GM12878 (cell line): Measurements from ENCODE around the gene C12orf43. TPM values are rescaled to one million over a fixed set of nuclear protein-coding genes. Genes with fewer than 3 reads are reported as not detected.

Experiments
- ATAC-seq: fragments of 200-7000 bp; cut with Tn5 transposase; 3 replicates; pipeline ENCODE4 v1.9.1; 2020; ENCODE audit warnings: mild to moderate bottlenecking, moderate library complexity
- BruUV-seq: library from RNA; stranded (reverse); fragments of 400-500 nt; replicated peaks from 2 replicates; lab custom pipeline; 2021; lab: Mats Ljungman, UMichigan
- CTCF ChIA-PET: fragments of 300-600 bp; sonication (Branson Sonifier 250); formaldehyde crosslinking; extraction: SDS; loops from one replicate; lab custom pipeline; 2021; ENCODE audit warnings: inconsistent platforms; lab: Yijun Ruan, JAX
- POLR2A ChIA-PET: fragments of 350-600 bp; formaldehyde crosslinking; extraction: SDS; loops from one replicate; lab custom pipeline; 2021; ENCODE audit warnings: inconsistent platforms; lab: Charles Lee
- RAD21 ChIA-PET: fragments of 300-600 bp; sonication (Branson Sonifier 250); formaldehyde crosslinking; loops from one replicate; lab custom pipeline; 2023; ENCODE audit warnings: antibody characterized with exemption; ENCODE audit not compliant: unreplicated experiment; lab: Charles Lee
- SMC1A ChIA-PET: fragments of 300-600 bp; sonication (Branson Sonifier 250); formaldehyde crosslinking; loops from one replicate; lab custom pipeline; 2023; ENCODE audit not compliant: unreplicated experiment, uncharacterized antibody; lab: Charles Lee
- DNase-seq: peaks from one replicate; pipeline ENCODE4 v3.0.0-alpha.2; 2011; ENCODE audit warnings: low read depth, low spot score
- FAIRE-seq: peaks from 3 replicates; lab custom pipeline; 2011; peaks lifted over from hg19 to GRCh38; lab: Jason Lieb, UNC
- H2AFZ ChIP-seq: 2 replicates; pipeline ENCODE4 v1.6.0; 2011; ENCODE audit warnings: low read depth, low read length, control low read depth; ENCODE audit not compliant: control insufficient read depth
- H3K27ac ChIP-seq: 2 replicates; pipeline ENCODE4 v1.5.1; 2011; ENCODE audit warnings: control low read depth; ENCODE audit not compliant: control insufficient read depth, insufficient read depth
- H3K27me3 ChIP-seq, 2 experiments: replicated peaks in 1 of 2; 2 replicates each; pipeline versions ENCODE4 v1.6.0 to v1.6.1; 2011; ENCODE audit warnings: low read length in 1 of 2; ENCODE audit not compliant: control insufficient read depth in 2 of 2, insufficient read depth in 2 of 2
- H3K36me3 ChIP-seq, 2 experiments: 2 replicates each; pipeline ENCODE4 v1.5.1; 2011; ENCODE audit warnings: low read length in 1 of 2; ENCODE audit not compliant: control insufficient read depth in 2 of 2, insufficient read depth in 2 of 2
- H3K4me1 ChIP-seq: 2 replicates; pipeline ENCODE4 v1.6.1; 2011; ENCODE audit warnings: mild to moderate bottlenecking, low read length, moderate library complexity, mixed read lengths; ENCODE audit not compliant: control insufficient read depth, insufficient read depth
- H3K4me2 ChIP-seq: 2 replicates; pipeline ENCODE4 v1.6.0; 2011; ENCODE audit warnings: control low read depth; ENCODE audit not compliant: control insufficient read depth, insufficient read depth
- H3K4me3 ChIP-seq: fragments of 200-600 bp; sonication (generic); 2 replicates; pipeline ENCODE4 v1.5.1; 2016
- H3K79me2 ChIP-seq: 2 replicates; pipeline ENCODE4 v1.6.0; 2011; ENCODE audit warnings: low read length; ENCODE audit not compliant: control insufficient read depth, insufficient read depth
- H3K9ac ChIP-seq: 2 replicates; pipeline ENCODE4 v1.8.0; 2011; ENCODE audit warnings: low read length, control low read depth, mixed read lengths; ENCODE audit not compliant: control insufficient read depth, insufficient read depth
- H3K9me3 ChIP-seq: replicated peaks from 3 replicates; pipeline ENCODE4 v1.5.1; 2011; ENCODE audit warnings: mild to moderate bottlenecking, low read length; ENCODE audit not compliant: control insufficient read depth, insufficient read depth
- H4K20me1 ChIP-seq: 2 replicates; pipeline ENCODE4 v1.6.0; 2011; ENCODE audit not compliant: control insufficient read depth, insufficient read depth
- GABPA ChIP-seq: IDR thresholded peaks from 2 replicates; pipeline ENCODE4 v1.6.1; 2014; ENCODE audit warnings: antibody characterized with exemption, low read depth, mild to moderate bottlenecking, inconsistent platforms
- KDM1A ChIP-seq: fragments of 200-600 bp; sonication (generic); IDR thresholded peaks from 2 replicates; pipeline ENCODE4 v1.6.1; 2016; ENCODE audit warnings: borderline replicate concordance
- NBN ChIP-seq: fragments of 450-650 bp; IDR thresholded peaks from 2 replicates; pipeline ENCODE4 v1.6.1; 2016
- RAD21 ChIP-seq: IDR thresholded peaks from 2 replicates; pipeline ENCODE4 v1.6.1; 2011; ENCODE audit warnings: mild to moderate bottlenecking, low read depth, low read length, moderate library complexity; ENCODE audit not compliant: insufficient read depth
- YY1 ChIP-seq: IDR thresholded peaks from 2 replicates; pipeline ENCODE4 v1.6.1; 2011; ENCODE audit warnings: low read depth, mild to moderate bottlenecking, low read length
- ZNF207 ChIP-seq: fragments of 450-650 bp; IDR thresholded peaks from 2 replicates; pipeline ENCODE4 v1.6.1; 2014; ENCODE audit warnings: antibody characterized with exemption, mild to moderate bottlenecking, borderline replicate concordance
- WGBS: methylation state at CpG from one replicate; pipeline ENCODE4 v1.1.6; 2016; ENCODE audit warnings: low lambda C conversion rate; ENCODE audit not compliant: insufficient replicate concordance, insufficient coverage; ENCODE audit errors: missing lambda C conversion rate; 5-methylcytosine and 5-hydroxymethylcytosine counted together
- in situ Hi-C: fragments of 300-500 bp; cut with MboI; formaldehyde crosslinking; loops from 9 replicates; pipeline ENCODE4 v1.14.3; 2018; ENCODE audit warnings: mixed read lengths
- intact Hi-C: fragments of 100-400 bp; cut with micrococcal nuclease; formaldehyde crosslinking; loops from one replicate; pipeline ENCODE4 v1.14.2; 2022; ENCODE audit not compliant: unreplicated experiment
- polyA plus RNA-seq, 11 experiments: library from polyadenylated mRNA; depleted of rRNA in 4 of 11; unstranded in 6 of 11; stranded (reverse) in 5 of 11; fragments of >200 nt; fragmentation: Nextera tagmentation in 4 of 11; fragmentation: Illumina TruSeq in 1 of 11; extraction: Ambion mirVana in 4 of 11; extraction: Trizol in 1 of 11; gene quantifications; 1 replicate in 1 of 11; 2 replicates in 10 of 11; pipeline versions ENCODE4 v1.2.1 to v1.2.3, GENCODE V29; 2011 to 2016; ENCODE audit warnings: inconsistent platforms in 2 of 11, missing spikeins in 2 of 11, low read depth in 1 of 11
- total RNA-seq, 4 experiments: library from RNA; depleted of rRNA in 3 of 4; stranded (reverse); fragments of >200 nt in 3 of 4; fragmentation: Illumina TruSeq in 1 of 4; extraction: Trizol in 1 of 4; gene quantifications; 2 replicates each; pipeline versions ENCODE4 v1.2.1 to v1.2.3, GENCODE V29; 2013 to 2021
- TF ChIP-seq, protein P1 (sequence below), 3 experiments: IDR thresholded peaks in 2 of 3; conservative IDR thresholded peaks in 1 of 3; 2 replicates each; pipeline ENCODE4 v1.5.1; 2011; ENCODE audit warnings: low read depth in 3 of 3, low read length in 3 of 3, mild to moderate bottlenecking in 3 of 3, control low read depth in 2 of 3, moderate library complexity in 2 of 3, inconsistent platforms in 1 of 3, mixed read lengths in 1 of 3; ENCODE audit not compliant: control insufficient read depth in 2 of 3, insufficient read depth in 1 of 3; ENCODE audit errors: extremely low read depth in 1 of 3

C12orf43 gene
- total and polyA plus RNA-seq, 10 of the 15 experiments (the other 5 are each of a cell fraction or from before 2014, with no cell fraction given): 7.5 to 30.8 (median 21.3) TPM

DNA sequence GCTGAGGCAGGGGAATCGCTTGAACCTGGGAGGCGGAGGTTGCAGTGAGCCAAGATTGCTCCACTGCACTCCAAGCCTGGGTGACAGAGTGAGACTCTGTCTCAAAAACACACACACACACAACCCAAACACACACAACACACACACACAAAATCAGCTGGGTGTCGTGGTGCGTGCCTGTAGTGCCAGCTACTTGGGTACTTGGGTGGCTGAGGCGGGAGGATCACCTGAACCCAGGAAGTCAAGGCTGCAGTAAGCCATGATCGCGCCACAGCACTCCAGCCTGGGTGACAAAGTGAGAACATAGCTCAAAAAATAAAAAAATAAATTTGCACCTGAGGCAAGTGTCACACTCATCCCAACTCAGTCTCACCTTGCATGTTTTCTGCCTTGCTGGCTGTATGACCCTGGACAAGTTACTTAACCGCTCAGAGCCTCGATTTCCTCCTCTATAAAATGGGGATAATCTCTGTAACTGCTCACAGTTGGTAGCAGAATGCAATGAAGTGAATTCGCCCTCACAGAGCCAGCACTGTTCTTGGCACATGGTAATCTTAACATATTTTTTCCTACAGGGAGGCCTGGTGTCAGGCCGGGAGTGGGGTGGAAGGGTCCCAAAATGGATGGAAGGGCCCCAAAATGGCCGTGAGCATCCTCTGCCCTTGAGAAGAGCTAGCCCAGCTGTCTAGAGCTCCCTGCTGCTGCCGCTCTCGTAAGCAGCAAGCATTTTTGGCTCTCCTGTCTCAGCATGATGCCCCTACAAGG lies 38.6 kb downstream of the C12orf43 start:
- H3K4me2 ChIP-seq: no peak overlapping the region
- ChIA-PET CTCF (interaction anchor here (0.6 to 0.9 kb wide), 4 partner anchors 32 to 1532 kb away, joined by 3 to 4 read pairs (median 3); no protein-coding TSS in a partner anchor), POLR2A (interaction anchor here (0.6 kb wide), 1 partner anchor 335 kb away, joined by 3 read pairs; no protein-coding TSS in a partner anchor), RAD21 (interaction anchor here (1.0 kb wide), 1 partner anchor 246 kb away, joined by 5 read pairs; no protein-coding TSS in a partner anchor), SMC1A (no interaction called here)
- in situ Hi-C loops (no loop called here), intact Hi-C loops (no loop called here)
- FAIRE-seq: peak; percentile 62
- no peaks in the 10 kb centered on the region for H3K4me1 ChIP-seq
- no peaks in the 10 kb centered on the region for H3K9me3 ChIP-seq
- ATAC-seq: no peak
- H3K27ac ChIP-seq: no peak overlapping the region
- no peaks in the 10 kb centered on the region for H3K79me2 ChIP-seq
- WGBS: 46% methylated on average over 14 of the region's 14 CpGs
- no peak for DNase-seq
- H3K4me3 ChIP-seq: no peak overlapping the region
- H2AFZ ChIP-seq: no peak overlapping the region
- no peak overlapping the region for H3K9ac ChIP-seq
- no peaks in the 10 kb centered on the region for H4K20me1 ChIP-seq
- no peaks in the 10 kb centered on the region for H3K27me3 ChIP-seq
- no TSS peak for BruUV-seq
- no peak for TF ChIP-seq RAD21
- TF ChIP-seq GABPA: no peak
- TF ChIP-seq ZNF207: no peak
- no peak for TF ChIP-seq KDM1A
- TF ChIP-seq YY1: 0 out of 2 replicates have a peak, but pooled peaks have one; percentile 18
- TF ChIP-seq NBN: no peak
- TF ChIP-seq, protein P1, sequence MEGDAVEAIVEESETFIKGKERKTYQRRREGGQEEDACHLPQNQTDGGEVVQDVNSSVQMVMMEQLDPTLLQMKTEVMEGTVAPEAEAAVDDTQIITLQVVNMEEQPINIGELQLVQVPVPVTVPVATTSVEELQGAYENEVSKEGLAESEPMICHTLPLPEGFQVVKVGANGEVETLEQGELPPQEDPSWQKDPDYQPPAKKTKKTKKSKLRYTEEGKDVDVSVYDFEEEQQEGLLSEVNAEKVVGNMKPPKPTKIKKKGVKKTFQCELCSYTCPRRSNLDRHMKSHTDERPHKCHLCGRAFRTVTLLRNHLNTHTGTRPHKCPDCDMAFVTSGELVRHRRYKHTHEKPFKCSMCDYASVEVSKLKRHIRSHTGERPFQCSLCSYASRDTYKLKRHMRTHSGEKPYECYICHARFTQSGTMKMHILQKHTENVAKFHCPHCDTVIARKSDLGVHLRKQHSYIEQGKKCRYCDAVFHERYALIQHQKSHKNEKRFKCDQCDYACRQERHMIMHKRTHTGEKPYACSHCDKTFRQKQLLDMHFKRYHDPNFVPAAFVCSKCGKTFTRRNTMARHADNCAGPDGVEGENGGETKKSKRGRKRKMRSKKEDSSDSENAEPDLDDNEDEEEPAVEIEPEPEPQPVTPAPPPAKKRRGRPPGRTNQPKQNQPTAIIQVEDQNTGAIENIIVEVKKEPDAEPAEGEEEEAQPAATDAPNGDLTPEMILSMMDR (IDR thresholded peaks at IDR 0.05 in 2 of 3, conservative IDR thresholded peaks at IDR 0.05 in 1 of 3; ENCODE audit: control insufficient read depth in 2 of 3, extremely low read depth in 1 of 3, insufficient read depth in 1 of 3, low read depth in 3 of 3, low read length in 3 of 3): no peak
- H3K36me3 ChIP-seq: no peaks in the 10 kb centered on the region
